HUES6 (cell line): ENCODE data around the gene KIF23.

ENCODE experiments used
- H3K27ac ChIP-seq: 2 replicates; pipeline ENCODE4 v1.7.0; 2013; ENCODE audit warnings: low read depth, mild to moderate bottlenecking, low read length, inconsistent platforms
- H3K27me3 ChIP-seq: 2 replicates; pipeline ENCODE4 v1.6.1; 2013; ENCODE audit warnings: low read length; ENCODE audit not compliant: control insufficient read depth, insufficient read depth
- H3K36me3 ChIP-seq: 2 replicates; pipeline ENCODE4 v1.6.1; 2013; ENCODE audit warnings: low read length; ENCODE audit not compliant: control insufficient read depth, insufficient read depth
- H3K4me1 ChIP-seq: 2 replicates; pipeline ENCODE4 v1.6.1; 2013; ENCODE audit warnings: low read length; ENCODE audit not compliant: control insufficient read depth, insufficient read depth
- H3K4me3 ChIP-seq: 2 replicates; pipeline ENCODE4 v1.5.1; 2013; ENCODE audit warnings: low read depth, low read length
- H3K9ac ChIP-seq: one replicate; pipeline ENCODE4 v1.6.1; 2013; ENCODE audit warnings: mild to moderate bottlenecking, low read length
- H3K9me3 ChIP-seq: 2 replicates; pipeline ENCODE4 v1.6.1; 2013; ENCODE audit warnings: low read depth, low read length; ENCODE audit not compliant: control insufficient read depth, insufficient read depth

KIF23 gene

GRCh38 chr15:69454953-69455352 lies 40.8 kb downstream of the KIF23 start:
- Histone ChIP-seq H3K27ac (no peak overlapping the region), H3K9ac (peak overlapping the region; percentile 9), H3K9me3 (no peaks in the 10 kb centered on the region), H3K4me1 (no peaks in the 10 kb centered on the region), H3K36me3 (peaks cover 42% of the 10 kb centered on the region), H3K27me3 (no peaks in the 10 kb centered on the region), H3K4me3 (peak overlapping the region; percentile 98)

DNA sequence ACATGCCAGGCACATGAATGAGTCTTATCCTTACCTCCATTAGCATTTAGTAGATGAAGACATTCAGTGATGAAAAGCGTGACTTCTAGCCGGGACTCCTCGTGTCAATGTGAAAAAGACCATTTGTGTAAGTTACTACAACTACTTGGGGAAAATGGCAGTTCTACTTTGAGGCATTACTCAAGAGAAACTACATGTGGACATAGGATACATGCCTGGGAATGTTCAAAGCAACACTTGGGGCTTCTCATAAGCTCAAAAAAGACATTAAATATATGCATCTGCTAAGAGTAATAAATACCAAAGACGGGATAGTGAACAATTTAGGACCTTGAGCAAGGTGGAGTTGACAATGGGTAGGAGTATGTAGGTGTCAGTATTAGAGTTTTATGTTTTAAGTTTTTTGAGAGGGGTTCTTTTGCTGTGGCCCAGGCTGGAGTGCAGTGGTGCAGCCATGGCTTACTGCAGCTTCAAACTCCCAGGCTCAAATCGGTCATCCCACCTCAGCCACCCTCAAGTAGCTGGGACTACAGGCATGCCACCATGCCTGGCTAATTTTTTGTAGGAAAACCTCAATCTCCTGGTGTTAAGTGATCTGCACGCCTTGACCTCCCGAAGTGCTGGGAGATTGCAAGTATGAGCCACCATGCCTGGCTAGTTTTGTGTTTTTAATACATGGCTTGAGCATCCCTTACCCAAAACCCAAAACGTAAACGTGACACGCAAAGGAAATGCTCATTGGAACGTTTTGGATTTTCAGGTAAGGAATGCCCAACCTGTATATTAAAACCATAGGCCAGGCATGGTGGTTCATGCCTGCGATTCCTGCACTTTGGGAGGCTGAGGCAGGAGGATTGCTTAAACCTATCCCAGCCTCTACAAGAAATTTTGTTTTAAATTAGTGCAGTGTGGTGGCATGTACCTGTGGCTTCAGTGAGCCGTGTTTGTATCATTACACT lies 42.3 kb downstream of the KIF23 start:
- H3K9ac ChIP-seq: no peak overlapping the region
- no peak overlapping the region for H3K4me3 ChIP-seq
- H3K27me3 ChIP-seq: no peaks in the 10 kb centered on the region
- peaks cover 42% of the 10 kb centered on the region for H3K36me3 ChIP-seq
- H3K4me1 ChIP-seq: no peaks in the 10 kb centered on the region
- no peaks in the 10 kb centered on the region for H3K9me3 ChIP-seq
- H3K27ac ChIP-seq: no peak overlapping the region

DNA sequence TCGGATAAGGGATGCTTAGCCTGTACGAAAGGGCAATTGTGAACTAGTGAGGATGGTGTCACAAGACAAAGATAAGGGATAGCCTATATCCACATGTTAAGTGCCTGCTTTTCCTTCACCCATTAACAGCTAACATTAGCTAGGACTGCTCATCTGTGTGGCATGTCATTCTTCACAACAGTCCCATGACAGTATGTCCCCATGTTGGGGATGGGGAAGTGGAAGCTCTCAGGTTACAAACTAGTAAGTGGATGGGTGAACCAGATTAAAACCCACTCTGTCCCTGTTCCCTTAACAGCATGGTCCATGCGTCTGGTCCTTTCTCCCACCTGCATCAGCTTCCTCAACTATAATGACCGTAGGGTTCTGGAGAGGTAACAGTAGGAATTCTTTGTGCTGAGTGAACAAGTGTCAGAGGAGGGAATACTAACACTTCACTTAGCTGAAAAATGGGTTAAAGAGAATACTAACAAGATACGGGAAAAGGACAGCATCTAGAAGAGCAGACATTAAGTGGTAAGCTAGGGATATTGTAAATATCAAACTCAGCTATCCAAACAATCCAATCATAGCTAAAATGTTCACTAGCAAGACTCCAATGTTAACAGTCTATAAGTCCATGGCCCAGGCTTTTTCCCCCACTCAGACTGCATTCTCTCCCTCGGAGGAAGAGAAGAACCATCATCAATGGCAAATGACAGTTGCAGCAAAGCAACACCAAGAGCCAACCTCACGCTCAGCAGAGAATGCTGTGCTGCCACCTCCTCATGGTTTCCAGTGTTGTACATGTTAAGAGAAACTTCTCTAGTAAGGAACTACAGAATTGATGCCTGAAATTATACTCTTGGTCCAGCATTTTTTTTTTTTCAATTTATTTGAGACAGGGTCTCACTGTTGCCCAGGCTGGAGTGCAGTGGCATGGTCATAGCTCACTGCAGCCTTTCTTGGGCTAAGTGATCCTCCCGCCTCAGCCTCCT lies 43.4 kb downstream of the KIF23 start:
- Histone ChIP-seq H3K9ac (no peak overlapping the region), H3K4me1 (no peaks in the 10 kb centered on the region), H3K27ac (no peak overlapping the region), H3K36me3 (peaks cover 42% of the 10 kb centered on the region), H3K9me3 (no peaks in the 10 kb centered on the region), H3K27me3 (no peaks in the 10 kb centered on the region), H3K4me3 (no peak overlapping the region)

GRCh38 chr15:69459066-69459465 lies 44.9 kb downstream of the KIF23 start:
- H3K27me3 ChIP-seq: no peaks in the 10 kb centered on the region
- no peak overlapping the region for H3K27ac ChIP-seq
- peaks cover 32% of the 10 kb centered on the region for H3K36me3 ChIP-seq
- no peak overlapping the region for H3K9ac ChIP-seq
- H3K4me3 ChIP-seq: no peak overlapping the region
- peaks cover 4% of the 10 kb centered on the region; the same call in 1 of the 2 replicates for H3K4me1 ChIP-seq
- no peaks in the 10 kb centered on the region for H3K9me3 ChIP-seq

DNA sequence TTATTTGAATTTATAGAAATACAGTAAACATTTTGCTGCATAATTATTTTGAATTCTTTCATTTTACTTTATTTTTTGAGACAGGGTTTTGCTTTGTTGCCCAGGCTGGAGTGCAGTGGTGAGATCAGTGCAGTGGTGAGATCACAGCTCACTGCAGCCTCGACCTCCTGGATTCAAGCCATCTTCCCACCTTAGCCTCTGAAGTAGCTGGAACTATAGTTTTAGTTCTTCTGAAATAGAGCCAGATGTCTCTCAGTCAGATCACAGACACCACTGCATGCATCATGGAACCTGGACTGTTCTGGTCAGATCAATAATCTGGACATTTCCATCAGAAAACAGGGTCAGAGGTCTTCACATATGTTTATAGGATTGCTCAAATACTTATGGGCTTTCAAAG lies 46.3 kb downstream of the KIF23 start:
- Histone ChIP-seq H3K27ac (no peak overlapping the region), H3K27me3 (no peaks in the 10 kb centered on the region), H3K36me3 (peaks cover 18% of the 10 kb centered on the region), H3K4me1 (peaks cover 4% of the 10 kb centered on the region; the same call in 1 of the 2 replicates), H3K9ac (no peak overlapping the region), H3K4me3 (no peak overlapping the region), H3K9me3 (no peaks in the 10 kb centered on the region)

GRCh38 chr15:69462030-69462492 lies 47.9 kb downstream of the KIF23 start:
- no peak overlapping the region for H3K9ac ChIP-seq
- H3K27me3 ChIP-seq: no peaks in the 10 kb centered on the region
- H3K4me3 ChIP-seq: peak overlapping the region; percentile 43
- H3K4me1 ChIP-seq: peaks cover 4% of the 10 kb centered on the region; the same call in 1 of the 2 replicates
- 0 out of 2 replicates have a peak, but pooled peaks cover 2% of the 10 kb centered on the region for H3K36me3 ChIP-seq
- H3K9me3 ChIP-seq: no peaks in the 10 kb centered on the region
- no peak overlapping the region for H3K27ac ChIP-seq

DNA sequence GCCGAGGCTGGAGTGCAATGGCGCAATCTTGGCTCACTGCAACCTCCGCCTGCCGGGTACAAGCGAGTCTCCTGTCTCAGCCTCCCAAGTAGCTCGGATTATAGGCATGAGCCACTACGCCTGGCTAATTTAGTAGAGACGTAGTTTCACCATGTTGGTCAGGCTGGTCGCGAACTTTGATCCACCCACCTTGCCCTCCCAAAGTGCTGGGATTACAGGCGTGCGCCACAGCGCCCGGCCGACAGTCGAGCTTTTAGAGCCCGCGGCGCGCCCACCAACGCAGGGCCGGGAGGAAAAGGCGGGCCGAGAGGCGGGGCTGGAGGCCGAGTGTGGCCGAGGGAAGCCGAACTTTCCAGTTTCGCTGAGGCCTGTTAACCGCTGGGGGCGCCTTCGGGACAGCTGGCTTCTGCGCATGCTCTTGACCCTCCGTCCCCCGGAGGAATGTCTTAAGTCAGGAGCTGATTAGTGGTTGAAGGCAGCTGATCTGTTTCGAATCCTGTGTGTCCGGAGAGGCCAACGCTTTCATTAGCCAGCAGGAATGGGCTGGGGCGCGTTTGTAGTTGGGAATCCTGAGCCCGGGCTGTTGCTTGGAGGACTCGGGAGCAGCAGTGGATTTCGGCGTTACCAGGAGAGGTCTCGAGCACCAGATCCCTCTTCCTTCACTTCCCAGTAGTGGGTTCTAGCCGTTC lies 48.5 kb downstream of the KIF23 start:
- no peaks in the 10 kb centered on the region for H3K9me3 ChIP-seq
- peak overlapping the region; percentile 49 for H3K4me3 ChIP-seq
- H3K4me1 ChIP-seq: peaks cover 4% of the 10 kb centered on the region; the same call in 1 of the 2 replicates
- no peaks in the 10 kb centered on the region for H3K36me3 ChIP-seq
- H3K27me3 ChIP-seq: no peaks in the 10 kb centered on the region
- peak overlapping the region; percentile 56 for H3K9ac ChIP-seq
- peak overlapping the region; percentile 36 for H3K27ac ChIP-seq

- Histone ChIP-seq H3K9ac (peak overlapping the region; percentile 56), H3K4me3 (peak overlapping the region; percentile 49), H3K27ac (peak overlapping the region; percentile 36), H3K36me3 (no peaks in the 10 kb centered on the region), H3K4me1 (peaks cover 4% of the 10 kb centered on the region; the same call in 1 of the 2 replicates), H3K9me3 (no peaks in the 10 kb centered on the region), H3K27me3 (no peaks in the 10 kb centered on the region)
Observed at GRCh38 chr15:69463182-69463756, 49.1 kb downstream of the KIF23 start.

- Histone ChIP-seq H3K27ac (no peak overlapping the region), H3K9me3 (no peaks in the 10 kb centered on the region), H3K36me3 (no peaks in the 10 kb centered on the region), H3K4me1 (peaks cover 4% of the 10 kb centered on the region; the same call in 1 of the 2 replicates), H3K9ac (no peak overlapping the region), H3K27me3 (no peaks in the 10 kb centered on the region), H3K4me3 (no peak overlapping the region)
Observed at GRCh38 chr15:69465253-69465652, 51.1 kb downstream of the KIF23 start.

GRCh38 chr15:69466733-69467132 lies 52.6 kb downstream of the KIF23 start:
- H3K9me3 ChIP-seq: no peaks in the 10 kb centered on the region
- H3K27ac ChIP-seq: no peak overlapping the region
- no peaks in the 10 kb centered on the region for H3K36me3 ChIP-seq
- H3K4me1 ChIP-seq: peaks cover 4% of the 10 kb centered on the region; the same call in 1 of the 2 replicates
- H3K9ac ChIP-seq: no peak overlapping the region
- H3K4me3 ChIP-seq: no peak overlapping the region
- no peaks in the 10 kb centered on the region for H3K27me3 ChIP-seq
